WTC11 (cell line): ENCODE results near the gene CCBE1.

Experiments
- ARID4B ChIP-seq: sonication (generic); formaldehyde crosslinking; IDR thresholded peaks from 2 replicates; pipeline ENCODE4 v1.8.0; 2023; ENCODE audit warnings: missing genetic modification reagents, mild to moderate bottlenecking, borderline replicate concordance
- CBFB ChIP-seq: sonication (generic); formaldehyde crosslinking; IDR thresholded peaks from 2 replicates; pipeline ENCODE4 v1.8.1; 2022; ENCODE audit warnings: mild to moderate bottlenecking, low read depth, missing genetic modification reagents
- ETV6 ChIP-seq: sonication (generic); formaldehyde crosslinking; IDR thresholded peaks from 2 replicates; pipeline ENCODE4 v1.8.1; 2022; ENCODE audit warnings: mild to moderate bottlenecking, missing genetic modification reagents
- FOXP4 ChIP-seq: sonication (generic); formaldehyde crosslinking; IDR thresholded peaks from 2 replicates; pipeline ENCODE4 v1.8.0; 2022; ENCODE audit warnings: mild to moderate bottlenecking, missing genetic modification reagents
- IRF2 ChIP-seq: sonication (generic); formaldehyde crosslinking; IDR thresholded peaks from 2 replicates; pipeline ENCODE4 v1.8.0; 2022; ENCODE audit warnings: low read depth, missing genetic modification reagents, borderline replicate concordance
- KAT7 ChIP-seq: sonication (generic); formaldehyde crosslinking; IDR thresholded peaks from 2 replicates; pipeline ENCODE4 v1.8.1; 2023; ENCODE audit warnings: missing genetic modification reagents, mild to moderate bottlenecking, borderline replicate concordance
- MYBL2 ChIP-seq: sonication (generic); formaldehyde crosslinking; IDR thresholded peaks from 2 replicates; pipeline ENCODE4 v1.8.1; 2023; ENCODE audit warnings: mild to moderate bottlenecking, moderate library complexity, missing genetic modification reagents
- PREB ChIP-seq: sonication (generic); formaldehyde crosslinking; IDR thresholded peaks from 2 replicates; pipeline ENCODE4 v1.8.1; 2022; ENCODE audit warnings: mild to moderate bottlenecking, missing genetic modification reagents, moderate library complexity, borderline replicate concordance
- SMAD3 ChIP-seq: sonication (generic); formaldehyde crosslinking; IDR thresholded peaks from 2 replicates; pipeline ENCODE4 v1.8.0; 2022; ENCODE audit warnings: missing genetic modification reagents, mild to moderate bottlenecking, borderline replicate concordance
- TP53 ChIP-seq: sonication (generic); formaldehyde crosslinking; IDR thresholded peaks from 2 replicates; pipeline ENCODE4 v1.8.1; 2023; ENCODE audit warnings: mild to moderate bottlenecking, missing genetic modification reagents
- ZNF317 ChIP-seq: sonication (generic); formaldehyde crosslinking; IDR thresholded peaks from 2 replicates; pipeline ENCODE4 v1.8.1; 2023; ENCODE audit warnings: low read depth, mild to moderate bottlenecking, moderate library complexity, missing genetic modification reagents, borderline replicate concordance
- TF ChIP-seq, protein P1 (sequence below): fragments of 200-600 bp; IDR thresholded peaks from 2 replicates; pipeline ENCODE4 v1.8.0; 2022; ENCODE audit warnings: antibody characterized with exemption
- TF ChIP-seq, protein P2 (sequence below): fragments of 250-450 bp; sonication (Bioruptor Pico); IDR thresholded peaks from 2 replicates; pipeline ENCODE4 v2.1.2; 2022; ENCODE audit warnings: mild to moderate bottlenecking, moderate library complexity

GRCh38 chr18:59576541-59577385 lies 120.5 kb downstream of the CCBE1 start:
- TF ChIP-seq KAT7 (CRISPR knock-in tag): no peak
- TF ChIP-seq CBFB (CRISPR knock-in tag): no peak
- TF ChIP-seq, protein P1, sequence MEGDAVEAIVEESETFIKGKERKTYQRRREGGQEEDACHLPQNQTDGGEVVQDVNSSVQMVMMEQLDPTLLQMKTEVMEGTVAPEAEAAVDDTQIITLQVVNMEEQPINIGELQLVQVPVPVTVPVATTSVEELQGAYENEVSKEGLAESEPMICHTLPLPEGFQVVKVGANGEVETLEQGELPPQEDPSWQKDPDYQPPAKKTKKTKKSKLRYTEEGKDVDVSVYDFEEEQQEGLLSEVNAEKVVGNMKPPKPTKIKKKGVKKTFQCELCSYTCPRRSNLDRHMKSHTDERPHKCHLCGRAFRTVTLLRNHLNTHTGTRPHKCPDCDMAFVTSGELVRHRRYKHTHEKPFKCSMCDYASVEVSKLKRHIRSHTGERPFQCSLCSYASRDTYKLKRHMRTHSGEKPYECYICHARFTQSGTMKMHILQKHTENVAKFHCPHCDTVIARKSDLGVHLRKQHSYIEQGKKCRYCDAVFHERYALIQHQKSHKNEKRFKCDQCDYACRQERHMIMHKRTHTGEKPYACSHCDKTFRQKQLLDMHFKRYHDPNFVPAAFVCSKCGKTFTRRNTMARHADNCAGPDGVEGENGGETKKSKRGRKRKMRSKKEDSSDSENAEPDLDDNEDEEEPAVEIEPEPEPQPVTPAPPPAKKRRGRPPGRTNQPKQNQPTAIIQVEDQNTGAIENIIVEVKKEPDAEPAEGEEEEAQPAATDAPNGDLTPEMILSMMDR: no peak
- no peak for TF ChIP-seq SMAD3
- TF ChIP-seq TP53 (CRISPR knock-in tag): no peak
- no peak for TF ChIP-seq FOXP4
- TF ChIP-seq MYBL2: no peak
- TF ChIP-seq, protein P2, sequence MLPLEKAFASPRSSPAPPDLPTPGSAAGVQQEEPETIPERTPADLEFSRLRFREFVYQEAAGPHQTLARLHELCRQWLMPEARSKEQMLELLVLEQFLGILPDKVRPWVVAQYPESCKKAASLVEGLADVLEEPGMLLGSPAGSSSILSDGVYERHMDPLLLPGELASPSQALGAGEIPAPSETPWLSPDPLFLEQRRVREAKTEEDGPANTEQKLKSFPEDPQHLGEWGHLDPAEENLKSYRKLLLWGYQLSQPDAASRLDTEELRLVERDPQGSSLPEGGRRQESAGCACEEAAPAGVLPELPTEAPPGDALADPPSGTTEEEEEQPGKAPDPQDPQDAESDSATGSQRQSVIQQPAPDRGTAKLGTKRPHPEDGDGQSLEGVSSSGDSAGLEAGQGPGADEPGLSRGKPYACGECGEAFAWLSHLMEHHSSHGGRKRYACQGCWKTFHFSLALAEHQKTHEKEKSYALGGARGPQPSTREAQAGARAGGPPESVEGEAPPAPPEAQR (CRISPR knock-in tag): no peak
- TF ChIP-seq ARID4B (CRISPR knock-in tag): no peak
- no peak for TF ChIP-seq ETV6 (CRISPR knock-in tag)
- TF ChIP-seq PREB (CRISPR knock-in tag): no peak
- TF ChIP-seq IRF2 (CRISPR knock-in tag): no peak
- TF ChIP-seq ZNF317 (CRISPR knock-in tag): no peak
